Suprapubic skin (tissue), 4 donors: ENCODE data around the gene PKD2L1. TPM values are rescaled to one million over a fixed set of nuclear protein-coding genes. Genes with fewer than 3 reads are reported as not detected.

ENCODE experiments used
- DNase-seq, 2 donors: peaks; one replicate each; pipeline ENCODE4 v3.0.0-alpha.2; 2019; ENCODE audit warnings: low spot score in 2 of 2
- H3K27ac ChIP-seq: fragments of 200-600 bp; sonication (generic); one replicate; pipeline ENCODE4 v1.5.1; 2019
- H3K27me3 ChIP-seq: fragments of 200-600 bp; sonication (generic); one replicate; pipeline ENCODE4 v1.5.1; 2019
- H3K36me3 ChIP-seq: fragments of 200-600 bp; sonication (generic); one replicate; pipeline ENCODE4 v1.5.1; 2019
- H3K4me1 ChIP-seq: fragments of 200-600 bp; sonication (generic); one replicate; pipeline ENCODE4 v1.5.1; 2019
- H3K4me3 ChIP-seq: fragments of 200-600 bp; sonication (generic); one replicate; pipeline ENCODE4 v1.5.1; 2019; ENCODE audit warnings: mild to moderate bottlenecking
- H3K9me3 ChIP-seq: fragments of 200-600 bp; sonication (generic); one replicate; pipeline ENCODE4 v1.5.1; 2019
- CTCF ChIP-seq, 2 donors: fragments of 200-600 bp in 1 of 2; fragments of 450-650 bp in 1 of 2; sonication (generic) in 1 of 2; IDR thresholded peaks; one replicate each; pipeline ENCODE4 v1.5.1; 2016 to 2019; ENCODE audit warnings: antibody characterized with exemption in 2 of 2, mild to moderate bottlenecking in 1 of 2, moderate library complexity in 1 of 2
- EP300 ChIP-seq: sonication (generic); formaldehyde crosslinking; IDR thresholded peaks from one replicate; pipeline ENCODE4 v1.6.1; 2017; ENCODE audit warnings: antibody characterized with exemption
- POLR2A ChIP-seq, 2 donors: fragments of 450-650 bp; IDR thresholded peaks; one replicate each; pipeline ENCODE4 v1.6.1; 2017; ENCODE audit warnings: antibody characterized with exemption in 2 of 2, mild to moderate bottlenecking in 2 of 2, moderate library complexity in 2 of 2
- POLR2AphosphoS5 ChIP-seq, 3 donors: sonication (generic); formaldehyde crosslinking; IDR thresholded peaks; one replicate each; pipeline ENCODE4 v1.6.1; 2017; ENCODE audit warnings: antibody characterized with exemption in 3 of 3
- WGBS: methylation state at CpG from one replicate; pipeline ENCODE4 v1.1.5; 2018; 5-methylcytosine and 5-hydroxymethylcytosine counted together
- total RNA-seq, 4 donors: library from RNA; depleted of rRNA; stranded (reverse); fragments of >200 nt; gene quantifications; one replicate each; pipeline ENCODE4 v1.1.0, GENCODE V29; 2016

The PKD2L1 gene
- total RNA-seq, 4 donors from 2014 or later: not detected

GRCh38 chr10:100353770-100354485 lies 23.9 kb upstream of the PKD2L1 start:
- TF ChIP-seq POLR2AphosphoS5 (IDR thresholded peaks at IDR 0.05): no peak
- TF ChIP-seq POLR2A (IDR thresholded peaks at IDR 0.05): no peak
- no peak for TF ChIP-seq EP300
- TF ChIP-seq CTCF (IDR thresholded peaks at IDR 0.05): no peak
- Histone ChIP-seq H3K9me3 (no peaks in the 10 kb centered on the region), H3K36me3 (peaks cover 11% of the 10 kb centered on the region), H3K27me3 (no peaks in the 10 kb centered on the region), H3K4me3 (no peak overlapping the region), H3K27ac (no peak overlapping the region), H3K4me1 (peaks cover 12% of the 10 kb centered on the region)
- no peak for DNase-seq
- 73% methylated on average over 6 of the region's 6 CpGs for WGBS

GRCh38 chr10:100350914-100351485 lies 21.0 kb upstream of the PKD2L1 start:
- peaks cover 36% of the 10 kb centered on the region for H3K4me1 ChIP-seq

GRCh38 chr10:100349672-100350071 lies 19.6 kb upstream of the PKD2L1 start:
- DNase-seq: no peak
- Histone ChIP-seq H3K4me1 (peaks cover 37% of the 10 kb centered on the region), H3K27me3 (peaks cover 15% of the 10 kb centered on the region), H3K36me3 (peaks cover 6% of the 10 kb centered on the region), H3K4me3 (no peak overlapping the region), H3K27ac (no peak overlapping the region), H3K9me3 (no peaks in the 10 kb centered on the region)
- TF ChIP-seq CTCF (IDR thresholded peaks at IDR 0.05) (no peak), POLR2AphosphoS5 (IDR thresholded peaks at IDR 0.05) (no peak), POLR2A (IDR thresholded peaks at IDR 0.05) (no peak)
- WGBS: 76% methylated on average over 3 of the region's 3 CpGs

More at GRCh38 chr10:100350914-100351485, 21.0 kb upstream of the PKD2L1 start:
- WGBS: 86% methylated on average over 5 of the region's 5 CpGs
- H3K36me3 ChIP-seq: peaks cover 11% of the 10 kb centered on the region
- H3K4me3 ChIP-seq: no peak overlapping the region
- DNase-seq: no peak
- no peak overlapping the region for H3K27ac ChIP-seq
- TF ChIP-seq CTCF (IDR thresholded peaks at IDR 0.05) (no peak), EP300 (no peak), POLR2AphosphoS5 (IDR thresholded peaks at IDR 0.05) (no peak)
- H3K27me3 ChIP-seq: peaks cover 15% of the 10 kb centered on the region
- no peaks in the 10 kb centered on the region for H3K9me3 ChIP-seq

- no peak overlapping the region for H3K4me3 ChIP-seq
- H3K27ac ChIP-seq: no peak overlapping the region
Measured at GRCh38 chr10:100349087-100349486, 19.1 kb upstream of the PKD2L1 start.

More at GRCh38 chr10:100349087-100349486, 19.1 kb upstream of the PKD2L1 start:
- peaks cover 15% of the 10 kb centered on the region for H3K27me3 ChIP-seq
- no peaks in the 10 kb centered on the region for H3K9me3 ChIP-seq
- 60% methylated on average over 1 of the region's 5 CpGs for WGBS
- no peak for DNase-seq
- peaks cover 6% of the 10 kb centered on the region for H3K36me3 ChIP-seq
- no peak for TF ChIP-seq EP300
- no peak for TF ChIP-seq CTCF (IDR thresholded peaks at IDR 0.05)
- no peak for TF ChIP-seq POLR2A (IDR thresholded peaks at IDR 0.05)
- peaks cover 37% of the 10 kb centered on the region for H3K4me1 ChIP-seq
